ENCODE results near the gene DNPH1.

- TF ChIP-seq POLR2A (IDR thresholded peaks at IDR 0.05; ENCODE audit: low read depth, low read length) (no peak), IKZF1 (conservative IDR thresholded peaks at IDR 0.05) (no peak), SMAD5 (IDR thresholded peaks at IDR 0.05; ENCODE audit: low read depth) (no peak)
- TF ChIP-seq, protein P1, sequence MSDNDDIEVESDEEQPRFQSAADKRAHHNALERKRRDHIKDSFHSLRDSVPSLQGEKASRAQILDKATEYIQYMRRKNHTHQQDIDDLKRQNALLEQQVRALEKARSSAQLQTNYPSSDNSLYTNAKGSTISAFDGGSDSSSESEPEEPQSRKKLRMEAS (IDR thresholded peaks at IDR 0.05; ENCODE audit: low read depth, low read length) = no peak
Observed at GRCh38 chr6:43278524-43279078, 49.3 kb upstream of the DNPH1 start.
